Stomach (tissue), 9 donors: ENCODE results near the gene RIPOR1. TPM values are rescaled to one million over a fixed set of nuclear protein-coding genes. Genes with fewer than 3 reads are reported as not detected.
"Not testable (repeated sequence)": the region's sequence is repeated elsewhere in the genome, so short reads cannot be mapped to it uniquely, and the experiment has no call there.

ENCODE experiments used
- DNase-seq, 2 donors: peaks; one replicate each; pipeline versions ENCODE4 v3.0.0 to v3.0.0-alpha.2; 2013 to 2019
- H3K27ac ChIP-seq, 5 donors: fragments of 200-600 bp in 4 of 5; sonication (generic) in 4 of 5; one replicate each; pipeline ENCODE4 v1.5.1; 2013 to 2019; ENCODE audit warnings: mild to moderate bottlenecking in 1 of 5, moderate library complexity in 1 of 5
- H3K27me3 ChIP-seq, 3 donors: fragments of 200-600 bp; sonication (generic); one replicate each; pipeline ENCODE4 v1.5.1; 2017 to 2019; ENCODE audit warnings: mixed run types in 1 of 3
- H3K36me3 ChIP-seq, 4 donors: fragments of 200-600 bp; sonication (generic); 1 replicate in 3 of 4; 2 replicates in 1 of 4; pipeline ENCODE4 v1.5.1; 2016 to 2019
- H3K4me1 ChIP-seq, 4 donors: fragments of 200-600 bp; sonication (generic); one replicate each; pipeline ENCODE4 v1.5.1; 2016 to 2019
- H3K4me3 ChIP-seq, 4 donors: fragments of 200-600 bp; sonication (generic) in 3 of 4; one replicate each; pipeline ENCODE4 v1.5.1; 2016 to 2019; ENCODE audit warnings: mild to moderate bottlenecking in 1 of 4
- H3K9me3 ChIP-seq, 4 donors: fragments of 200-600 bp; sonication (generic); one replicate each; pipeline ENCODE4 v1.5.1; 2016 to 2019
- EP300 ChIP-seq: sonication (generic); formaldehyde crosslinking; IDR thresholded peaks from one replicate; pipeline ENCODE4 v1.6.1; 2017; ENCODE audit warnings: antibody characterized with exemption
- POLR2A ChIP-seq, 4 donors: fragments of 450-650 bp; IDR thresholded peaks; one replicate each; pipeline ENCODE4 v1.6.1; 2016; ENCODE audit warnings: antibody characterized with exemption in 4 of 4, control low read depth in 2 of 4, mild to moderate bottlenecking in 1 of 4, moderate library complexity in 1 of 4
- POLR2AphosphoS5 ChIP-seq, 3 donors: sonication (generic); formaldehyde crosslinking; IDR thresholded peaks; one replicate each; pipeline ENCODE4 v1.6.1; 2016; ENCODE audit warnings: antibody characterized with exemption in 3 of 3
- WGBS, 5 donors: extraction: QIAGEN DNeasy Blood & Tissue Kit in 3 of 5; methylation state at CpG; one replicate each; pipeline versions ENCODE4 v1.1.5 to v1.1.7; 2013 to 2018; 5-methylcytosine and 5-hydroxymethylcytosine counted together
- intact Hi-C: fragments of 100-400 bp; cut with DNase I; formaldehyde crosslinking; loops from one replicate; pipeline ENCODE4 v1.15.1; 2023; ENCODE audit warnings: low total_unique reads
- polyA plus RNA-seq, 3 donors: library from polyadenylated mRNA; stranded (reverse); fragments of 200-250 nt; gene quantifications; one replicate each; pipeline ENCODE4 v1.2.3, GENCODE V29; 2013
- total RNA-seq, 5 donors: library from RNA; depleted of rRNA; stranded (reverse); fragments of >200 nt; gene quantifications; one replicate each; pipeline versions ENCODE4 v1.1.0 to v1.2.3, GENCODE V29; 2014 to 2016
- TF ChIP-seq, protein P1 (sequence below), 7 experiments: fragments of 450-650 bp in 4 of 7; fragments of 200-600 bp in 3 of 7; sonication (generic) in 3 of 7; IDR thresholded peaks; one replicate each; pipeline ENCODE4 v1.5.1; 2016 to 2019; ENCODE audit warnings: antibody characterized with exemption in 7 of 7, control low read depth in 2 of 7, mild to moderate bottlenecking in 1 of 7
- donor health status: healthy with polysubstance abuse.
- donor health status: Bipolar disorder and iron deficiency.
- donor health status: healthy.

The RIPOR1 gene
- total and polyA plus RNA-seq, 8 donors = 17.2 to 159 (median 27.4) TPM

DNA sequence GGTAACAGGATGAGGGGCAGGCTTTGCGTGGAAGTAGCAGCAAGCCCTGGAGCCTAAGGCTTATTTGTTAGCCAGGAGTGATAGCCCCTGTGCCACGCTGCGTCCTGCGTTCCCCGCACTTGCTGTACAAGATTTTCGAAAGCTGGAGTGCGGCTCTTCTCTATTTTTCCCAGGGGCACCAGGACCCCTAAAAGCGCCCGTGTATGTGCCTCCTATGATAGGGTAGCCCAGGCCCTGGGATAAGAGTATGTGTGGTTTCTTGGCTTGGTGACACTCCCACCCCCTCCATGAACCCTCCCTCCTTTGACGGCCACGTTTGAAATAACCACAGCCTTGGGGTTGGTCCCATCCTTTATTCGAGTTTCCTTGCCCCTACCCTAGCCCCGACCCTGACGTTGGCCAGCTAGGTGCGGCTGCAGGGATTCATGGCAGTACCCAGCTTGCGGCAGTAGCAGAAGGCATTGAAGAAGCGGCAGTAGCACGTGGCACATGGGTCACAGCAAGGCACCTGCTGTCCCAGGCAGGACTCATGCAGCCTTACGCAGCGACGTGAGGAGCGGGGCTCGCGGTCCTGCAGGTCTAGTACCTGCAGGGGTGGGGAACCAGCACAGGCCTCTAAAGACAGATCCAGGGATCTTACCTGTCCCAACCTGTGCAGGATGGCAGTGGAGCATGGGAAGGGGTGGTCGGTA, 46.2 kb upstream of the RIPOR1 start:
- TF ChIP-seq POLR2A (IDR thresholded peaks at IDR 0.05) = no peak
- TF ChIP-seq, protein P1, sequence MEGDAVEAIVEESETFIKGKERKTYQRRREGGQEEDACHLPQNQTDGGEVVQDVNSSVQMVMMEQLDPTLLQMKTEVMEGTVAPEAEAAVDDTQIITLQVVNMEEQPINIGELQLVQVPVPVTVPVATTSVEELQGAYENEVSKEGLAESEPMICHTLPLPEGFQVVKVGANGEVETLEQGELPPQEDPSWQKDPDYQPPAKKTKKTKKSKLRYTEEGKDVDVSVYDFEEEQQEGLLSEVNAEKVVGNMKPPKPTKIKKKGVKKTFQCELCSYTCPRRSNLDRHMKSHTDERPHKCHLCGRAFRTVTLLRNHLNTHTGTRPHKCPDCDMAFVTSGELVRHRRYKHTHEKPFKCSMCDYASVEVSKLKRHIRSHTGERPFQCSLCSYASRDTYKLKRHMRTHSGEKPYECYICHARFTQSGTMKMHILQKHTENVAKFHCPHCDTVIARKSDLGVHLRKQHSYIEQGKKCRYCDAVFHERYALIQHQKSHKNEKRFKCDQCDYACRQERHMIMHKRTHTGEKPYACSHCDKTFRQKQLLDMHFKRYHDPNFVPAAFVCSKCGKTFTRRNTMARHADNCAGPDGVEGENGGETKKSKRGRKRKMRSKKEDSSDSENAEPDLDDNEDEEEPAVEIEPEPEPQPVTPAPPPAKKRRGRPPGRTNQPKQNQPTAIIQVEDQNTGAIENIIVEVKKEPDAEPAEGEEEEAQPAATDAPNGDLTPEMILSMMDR (IDR thresholded peaks at IDR 0.05) = no peak
- no peak for TF ChIP-seq EP300
- no peak for TF ChIP-seq POLR2AphosphoS5 (IDR thresholded peaks at IDR 0.05)
- Histone ChIP-seq H3K27ac (peak overlapping the region; percentile 2 to 98 (median 96)), H3K36me3 (peaks cover 0 to 18% (median 16%) of the 10 kb centered on the region in 4 donors), H3K4me1 (peaks cover 37 to 61% (median 50%) of the 10 kb centered on the region in 4 donors), H3K9me3 (no peaks in the 10 kb centered on the region), H3K27me3 (no peaks in the 10 kb centered on the region), H3K4me3 (peak overlapping the region; percentile 79 to 98 (median 93))
- DNase-seq = no peak
- 50 to 70% (median 65%) methylated on average over 17 to 25 of the region's 25 CpGs for WGBS, 5 donors
- intact Hi-C loops = no loop called here

GRCh38 chr16:67483150-67483549, 45.5 kb upstream of the RIPOR1 start, which contains the start of gene AGRP:
AGRP (minus strand) TSS chr16:67483547; CDS start chr16:67483398, 149 bp downstream.
- H3K27me3 ChIP-seq = no peaks in the 10 kb centered on the region
- peaks cover 34 to 57% (median 45%) of the 10 kb centered on the region in 4 donors for H3K4me1 ChIP-seq
- H3K36me3 ChIP-seq = peaks cover 0 to 18% (median 16%) of the 10 kb centered on the region in 4 donors
- TF ChIP-seq POLR2A (IDR thresholded peaks at IDR 0.05) (no peak), EP300 (no peak), POLR2AphosphoS5 (IDR thresholded peaks at IDR 0.05) (no peak)
- TF ChIP-seq, protein P1 (IDR thresholded peaks at IDR 0.05) = no peak
- 93 to 100% (median 96%) methylated on average over 3 to 6 of the region's 6 CpGs for whole genome bisulfite sequencing, 5 donors
- intact Hi-C loops = no loop called here
- peak within 1 kb of the TSS in 3 of 4 donors; percentile 79 to 94 (median 92) for H3K4me3 ChIP-seq
- peak within 1 kb of the TSS in 3 of 5 donors; percentile 93 to 98 (median 97) for H3K27ac ChIP-seq
- no peak for DNase-seq
- H3K9me3 ChIP-seq = no peaks in the 10 kb centered on the region

- no peak for DNase-seq
- Histone ChIP-seq H3K4me1 (peaks cover 30 to 57% (median 43%) of the 10 kb centered on the region in 4 donors), H3K36me3 (peaks cover 0 to 18% (median 16%) of the 10 kb centered on the region in 4 donors), H3K4me3 (no peak overlapping the region), H3K27ac (no peak overlapping the region), H3K9me3 (no peaks in the 10 kb centered on the region), H3K27me3 (no peaks in the 10 kb centered on the region)
- intact Hi-C loops = no loop called here
- WGBS, 5 donors = 89 to 92% (median 90%) methylated on average over 12 of the region's 12 CpGs
- TF ChIP-seq EP300 (no peak), POLR2AphosphoS5 (IDR thresholded peaks at IDR 0.05) (no peak), POLR2A (IDR thresholded peaks at IDR 0.05) (no peak)
Observed at GRCh38 chr16:67483731-67484525, 44.7 kb upstream of the RIPOR1 start.

- Histone ChIP-seq H3K9me3 (no peaks in the 10 kb centered on the region), H3K4me1 (peaks cover 26 to 70% (median 41%) of the 10 kb centered on the region in 4 donors), H3K4me3 (no peak overlapping the region), H3K27ac (peak overlapping the region in 1 of 5 donors; percentile 10), H3K36me3 (peaks cover 0 to 18% (median 16%) of the 10 kb centered on the region in 4 donors), H3K27me3 (no peaks in the 10 kb centered on the region)
- TF ChIP-seq, protein P1 (IDR thresholded peaks at IDR 0.05) = no peak
- TF ChIP-seq POLR2AphosphoS5 (IDR thresholded peaks at IDR 0.05) (no peak), EP300 (no peak), POLR2A (IDR thresholded peaks at IDR 0.05) (no peak)
- intact Hi-C loops = no loop called here
- WGBS, 5 donors = 65 to 72% (median 69%) methylated on average over 3 of the region's 3 CpGs
- DNase-seq = no peak
Observed at GRCh38 chr16:67486805-67487204, 41.8 kb upstream of the RIPOR1 start.

DNA sequence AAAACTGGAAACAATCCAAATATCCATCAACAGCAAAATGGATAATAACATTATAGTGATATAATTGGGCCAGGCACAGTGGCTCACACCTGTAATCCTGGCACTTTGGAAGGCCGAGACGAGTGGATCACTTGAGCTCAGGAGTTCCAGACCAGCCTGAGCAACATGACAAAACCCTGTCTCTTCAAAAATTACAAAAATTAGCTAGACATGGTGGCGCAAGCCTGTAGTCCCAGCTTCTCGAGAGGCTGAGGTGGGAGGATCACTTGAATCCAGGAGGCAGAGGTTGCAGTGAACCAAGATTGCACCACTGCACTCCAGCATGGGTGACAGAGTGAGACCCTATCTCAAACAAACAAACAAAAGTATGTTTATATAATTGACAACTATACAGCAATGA, 41.1 kb upstream of the RIPOR1 start:
- DNase-seq, H3K27me3 ChIP-seq, intact Hi-C loops, H3K9me3 ChIP-seq, H3K4me3 ChIP-seq, H3K27ac ChIP-seq: not testable (repeated sequence)
- Histone ChIP-seq H3K4me1 (peaks cover 22 to 67% (median 34%) of the 10 kb centered on the region in 4 donors), H3K36me3 (peaks cover 0 to 18% (median 16%) of the 10 kb centered on the region in 4 donors)
- 83 to 99% (median 91%) methylated on average over 4 of the region's 4 CpGs for WGBS, 5 donors
